ENCODE results near the gene TREML2.

The TREML2 gene

DNA sequence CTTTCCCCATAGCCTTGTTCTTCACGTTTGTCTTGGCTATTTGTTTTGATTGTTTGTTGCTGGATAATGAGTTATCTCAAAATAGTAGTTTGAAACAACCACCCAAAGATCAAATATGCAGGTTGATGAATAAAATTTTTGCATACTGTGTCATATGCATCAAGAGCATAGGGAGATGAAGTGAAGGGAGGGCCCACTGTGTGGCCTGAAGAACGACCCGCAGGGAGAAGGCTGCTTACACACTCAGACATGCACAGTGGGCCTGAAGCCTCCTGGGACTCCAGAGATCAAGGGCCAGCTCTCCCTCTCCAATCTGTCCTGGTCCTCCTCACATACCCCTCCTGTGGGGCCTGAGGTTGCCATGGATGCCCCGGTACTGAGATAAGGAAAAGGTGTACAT, 21.8 kb downstream of the TREML2 start:
- TF ChIP-seq, protein P1, sequence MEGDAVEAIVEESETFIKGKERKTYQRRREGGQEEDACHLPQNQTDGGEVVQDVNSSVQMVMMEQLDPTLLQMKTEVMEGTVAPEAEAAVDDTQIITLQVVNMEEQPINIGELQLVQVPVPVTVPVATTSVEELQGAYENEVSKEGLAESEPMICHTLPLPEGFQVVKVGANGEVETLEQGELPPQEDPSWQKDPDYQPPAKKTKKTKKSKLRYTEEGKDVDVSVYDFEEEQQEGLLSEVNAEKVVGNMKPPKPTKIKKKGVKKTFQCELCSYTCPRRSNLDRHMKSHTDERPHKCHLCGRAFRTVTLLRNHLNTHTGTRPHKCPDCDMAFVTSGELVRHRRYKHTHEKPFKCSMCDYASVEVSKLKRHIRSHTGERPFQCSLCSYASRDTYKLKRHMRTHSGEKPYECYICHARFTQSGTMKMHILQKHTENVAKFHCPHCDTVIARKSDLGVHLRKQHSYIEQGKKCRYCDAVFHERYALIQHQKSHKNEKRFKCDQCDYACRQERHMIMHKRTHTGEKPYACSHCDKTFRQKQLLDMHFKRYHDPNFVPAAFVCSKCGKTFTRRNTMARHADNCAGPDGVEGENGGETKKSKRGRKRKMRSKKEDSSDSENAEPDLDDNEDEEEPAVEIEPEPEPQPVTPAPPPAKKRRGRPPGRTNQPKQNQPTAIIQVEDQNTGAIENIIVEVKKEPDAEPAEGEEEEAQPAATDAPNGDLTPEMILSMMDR (IDR thresholded peaks at IDR 0.05; ENCODE audit: low read depth, low read length, missing control alignments): no peak
- Histone ChIP-seq H3K27me3 (replicated peaks) (no peaks in the 10 kb centered on the region), H3K4me3 (ENCODE audit: low read depth, low read length) (no peak overlapping the region), H3K36me3 (replicated peaks) (no peaks in the 10 kb centered on the region), H3K27ac (no peak overlapping the region)
- no peak for DNase-seq
- in situ Hi-C loops (cut with HindIII; ENCODE audit: low pct_ligation_motif_present, low sequenced_read_pairs): no loop called here

DNA sequence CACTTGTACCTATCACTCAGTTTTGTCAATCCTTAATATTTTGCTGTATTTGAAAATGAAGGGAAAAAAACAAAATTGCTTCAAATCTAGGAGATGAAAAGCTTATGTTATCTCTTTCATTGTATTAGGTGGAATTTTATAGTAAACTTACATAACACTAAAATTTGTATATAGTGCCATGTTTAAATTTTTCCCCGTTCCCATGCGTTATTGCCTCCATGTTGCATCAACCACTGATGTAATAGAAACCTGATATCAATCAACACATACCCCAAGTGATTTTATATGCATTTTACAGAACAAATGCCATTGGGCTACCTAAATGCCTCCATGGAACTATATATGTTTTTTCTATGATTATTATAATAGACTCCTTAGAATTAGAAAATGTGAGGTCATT, 23.3 kb downstream of the TREML2 start:
- Histone ChIP-seq H3K4me3 (ENCODE audit: low read depth, low read length) (no peak overlapping the region), H3K27me3 (replicated peaks) (no peaks in the 10 kb centered on the region)
- in situ Hi-C loops (cut with HindIII; ENCODE audit: low pct_ligation_motif_present, low sequenced_read_pairs): no loop called here

DNA sequence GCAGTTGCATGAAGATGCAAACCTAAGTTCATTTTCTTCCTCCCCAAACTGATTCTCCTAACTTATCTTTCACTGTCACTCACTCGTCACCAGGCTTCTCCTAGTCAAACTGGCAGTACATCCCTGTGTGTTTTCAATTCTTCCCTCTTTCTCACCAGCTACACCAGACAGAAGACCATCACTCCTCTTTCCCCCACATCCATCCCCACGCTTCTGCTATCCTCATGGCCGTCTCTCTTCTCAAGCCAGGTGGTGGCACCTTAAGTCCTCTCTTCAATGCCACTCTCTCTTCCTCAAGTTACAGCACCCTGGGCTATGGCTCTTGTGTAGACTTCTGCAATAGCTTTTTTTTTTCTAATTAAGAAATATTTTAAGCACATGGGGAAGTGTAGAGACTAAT, 23.7 kb downstream of the TREML2 start:
- Histone ChIP-seq H3K27ac (no peak overlapping the region), H3K27me3 (replicated peaks) (no peaks in the 10 kb centered on the region), H3K4me3 (ENCODE audit: low read depth, low read length) (no peak overlapping the region), H3K36me3 (replicated peaks) (no peaks in the 10 kb centered on the region)
- TF ChIP-seq, protein P1 (IDR thresholded peaks at IDR 0.05; ENCODE audit: low read depth, low read length, missing control alignments): no peak
- no peak for DNase-seq
- in situ Hi-C loops (cut with HindIII; ENCODE audit: low pct_ligation_motif_present, low sequenced_read_pairs): no loop called here

More for the DNA sequence above, 23.3 kb downstream of the TREML2 start:
- TF ChIP-seq, protein P1 (IDR thresholded peaks at IDR 0.05; ENCODE audit: low read depth, low read length, missing control alignments): no peak
- no peak for DNase-seq
- no peaks in the 10 kb centered on the region for H3K36me3 ChIP-seq (replicated peaks)
- no peak overlapping the region for H3K27ac ChIP-seq

DNA sequence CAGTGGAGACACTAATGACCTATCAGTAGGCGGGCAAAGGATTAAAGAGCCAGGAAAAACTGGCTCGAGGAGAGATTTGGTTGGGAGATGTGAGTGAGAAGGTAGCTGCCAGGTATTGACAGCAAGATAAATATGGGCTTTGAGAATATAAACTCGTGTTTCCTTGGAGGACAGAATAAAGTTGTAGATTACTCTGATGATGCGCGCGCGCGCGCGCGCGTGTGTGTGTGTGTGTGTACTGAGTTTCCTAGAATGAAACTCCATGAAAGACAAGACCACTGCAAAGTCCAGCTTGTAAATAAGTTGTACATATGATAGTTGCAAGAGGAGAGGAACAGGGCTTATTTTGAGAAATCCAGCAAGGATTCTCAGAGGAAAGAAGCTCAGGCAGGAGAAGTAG, 24.8 kb downstream of the TREML2 start:
- H3K36me3 ChIP-seq (replicated peaks): no peaks in the 10 kb centered on the region
- H3K27me3 ChIP-seq (replicated peaks): no peaks in the 10 kb centered on the region
- no peak overlapping the region for H3K27ac ChIP-seq
- H3K4me3 ChIP-seq (ENCODE audit: low read depth, low read length): no peak overlapping the region
- DNase-seq: no peak
- in situ Hi-C loops (cut with HindIII; ENCODE audit: low pct_ligation_motif_present, low sequenced_read_pairs): no loop called here
- TF ChIP-seq, protein P1 (IDR thresholded peaks at IDR 0.05; ENCODE audit: low read depth, low read length, missing control alignments): no peak

DNA sequence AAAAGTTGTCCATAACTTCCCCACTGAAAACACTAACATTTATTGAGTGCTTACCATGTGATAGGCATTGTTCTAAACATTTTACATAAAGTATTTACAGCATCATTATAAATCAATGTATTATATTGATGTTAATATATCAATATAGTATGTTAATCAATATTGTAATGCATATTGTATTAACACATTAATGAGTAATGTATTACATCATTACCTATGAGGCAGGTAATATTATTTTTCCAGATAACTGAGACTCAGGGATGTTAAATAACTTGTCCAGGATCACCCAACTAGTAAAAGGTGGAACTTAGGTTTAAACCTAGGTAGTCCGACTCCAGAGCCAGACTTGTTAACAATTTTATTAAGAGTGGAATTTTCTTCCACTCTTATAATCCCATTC, 25.9 kb downstream of the TREML2 start:
- Histone ChIP-seq H3K27me3 (replicated peaks) (no peaks in the 10 kb centered on the region), H3K36me3 (replicated peaks) (no peaks in the 10 kb centered on the region), H3K27ac (no peak overlapping the region), H3K4me3 (ENCODE audit: low read depth, low read length) (no peak overlapping the region)
- in situ Hi-C loops (cut with HindIII; ENCODE audit: low pct_ligation_motif_present, low sequenced_read_pairs): no loop called here
- DNase-seq: no peak
- TF ChIP-seq, protein P1 (IDR thresholded peaks at IDR 0.05; ENCODE audit: low read depth, low read length, missing control alignments): no peak

DNA sequence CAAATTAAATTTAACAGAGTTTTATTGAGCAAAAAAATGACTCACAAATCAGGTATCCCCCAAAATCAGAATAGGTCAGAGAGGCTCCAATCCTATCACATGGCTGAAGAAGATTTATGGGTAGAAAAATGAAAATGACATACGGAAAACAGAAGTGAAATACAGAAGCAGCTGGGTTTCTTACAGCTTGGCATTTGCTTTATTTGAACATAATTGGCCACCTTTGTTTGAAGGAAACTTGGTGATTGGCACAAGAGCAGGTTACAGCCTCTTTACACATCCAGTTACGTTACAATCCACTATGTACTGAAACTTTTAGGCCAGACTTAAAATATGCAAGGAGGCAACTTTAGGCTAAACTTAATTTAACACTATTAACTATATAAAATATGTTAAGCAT, 26.3 kb downstream of the TREML2 start:
- in situ Hi-C loops (cut with HindIII; ENCODE audit: low pct_ligation_motif_present, low sequenced_read_pairs): no loop called here
- Histone ChIP-seq H3K4me3 (ENCODE audit: low read depth, low read length) (no peak overlapping the region), H3K27me3 (replicated peaks) (no peaks in the 10 kb centered on the region), H3K36me3 (replicated peaks) (no peaks in the 10 kb centered on the region), H3K27ac (no peak overlapping the region)
- no peak for DNase-seq
- TF ChIP-seq, protein P1 (IDR thresholded peaks at IDR 0.05; ENCODE audit: low read depth, low read length, missing control alignments): no peak

Data from brain microvascular endothelial cell (primary cell).